ENCODE results near the gene IRF2BP1. TPM values are rescaled to one million over a fixed set of nuclear protein-coding genes. Genes with fewer than 3 reads are reported as not detected.

The IRF2BP1 gene
- total and polyA plus RNA-seq, 2 of the 13 experiments (the other 11 are each of a cell fraction or from before 2014, with no cell fraction given): 4.3 to 14.3 TPM

GRCh38 chr19:45886427-45887199, 672 bp upstream of the IRF2BP1 start (continued):
- TF ChIP-seq CHD4 (IDR thresholded peaks at IDR 0.05; ENCODE audit: borderline replicate concordance, low read length): peak; percentile 79; the same call in 1 of the 2 replicates
- no peak for TF ChIP-seq ZNF33A (CRISPR knock-in tag; IDR thresholded peaks at IDR 0.05; ENCODE audit: borderline replicate concordance)
- TF ChIP-seq ZBTB40 (IDR thresholded peaks at IDR 0.05): no peak
- TF ChIP-seq ZBTB40 (CRISPR knock-in tag; IDR thresholded peaks at IDR 0.05): peak; percentile 31; the same call in 1 of the 2 replicates
- no peak for TF ChIP-seq BHLHE40 (IDR thresholded peaks at IDR 0.05; ENCODE audit: low read length)
- TF ChIP-seq IKZF5 (CRISPR knock-in tag; IDR thresholded peaks at IDR 0.05): peak; percentile 39
- TF ChIP-seq ZNF615 (CRISPR knock-in tag; IDR thresholded peaks at IDR 0.05; ENCODE audit: borderline replicate concordance): 0 out of 2 replicates have a peak, but pooled peaks have one; percentile 58
- peak; percentile 47; the same call in 1 of the 2 replicates for TF ChIP-seq ARID4A (CRISPR knock-in tag; IDR thresholded peaks at IDR 0.05; ENCODE audit: borderline replicate concordance)
- TF ChIP-seq ZSCAN22 (CRISPR knock-in tag; IDR thresholded peaks at IDR 0.05): peak; percentile 49; the same call in 1 of the 2 replicates
- no peak for TF ChIP-seq ZNF547 (CRISPR knock-in tag; IDR thresholded peaks at IDR 0.05)
- TF ChIP-seq ZNF672 (CRISPR knock-in tag; IDR thresholded peaks at IDR 0.05): no peak
- no peak for TF ChIP-seq BORCS8-MEF2B (CRISPR knock-in tag; IDR thresholded peaks at IDR 0.05)
- no peak for TF ChIP-seq TFAP4 (IDR thresholded peaks at IDR 0.05; ENCODE audit: borderline replicate concordance, low read depth)

Measured in HepG2 (cell line).